GM12892 (cell line): ENCODE results near the gene GFOD2.

Source experiments
- DNase-seq: peaks from one replicate; pipeline ENCODE4 v3.0.0; 2011; ENCODE audit not compliant: insufficient read length
- FAIRE-seq: peaks from 2 replicates; lab custom pipeline; 2011; peaks lifted over from hg19 to GRCh38; lab: Jason Lieb, UNC
- POLR2A ChIP-seq: IDR thresholded peaks from 2 replicates; pipeline ENCODE4 v1.6.1; 2011; ENCODE audit warnings: low read depth, low read length, control low read depth
- POLR2AphosphoS5 ChIP-seq: IDR thresholded peaks from 2 replicates; pipeline ENCODE4 v1.6.1; 2011; ENCODE audit warnings: low read depth, low read length, control low read depth
- TAF1 ChIP-seq: IDR thresholded peaks from 2 replicates; pipeline ENCODE4 v1.6.1; 2011; ENCODE audit warnings: low read depth, mild to moderate bottlenecking, control low read depth, low read length, borderline replicate concordance

GFOD2 gene

DNA sequence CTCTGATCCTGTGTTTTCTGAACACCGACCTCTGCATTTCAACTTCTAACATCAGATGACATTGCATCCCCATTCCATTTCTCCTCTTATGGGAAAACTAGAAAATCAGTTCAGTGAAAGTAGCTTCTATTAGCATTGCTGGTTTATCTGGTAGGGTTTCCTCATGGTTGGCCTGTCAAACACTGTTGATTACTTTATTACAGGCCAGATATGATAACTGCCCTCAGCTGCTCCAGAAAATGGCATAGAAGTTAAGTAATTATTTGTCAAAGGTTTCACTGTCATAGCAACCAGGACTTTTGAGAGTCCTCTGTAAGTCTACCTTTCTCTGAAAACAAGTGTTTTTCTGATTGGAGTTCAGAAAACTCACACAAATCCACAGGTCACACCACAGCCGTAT, 3.0 kb downstream of the GFOD2 start:
- no peak for DNase-seq
- no peak for FAIRE-seq
- no peak for TF ChIP-seq POLR2A
- no peak for TF ChIP-seq POLR2AphosphoS5
- TF ChIP-seq TAF1: no peak

DNA sequence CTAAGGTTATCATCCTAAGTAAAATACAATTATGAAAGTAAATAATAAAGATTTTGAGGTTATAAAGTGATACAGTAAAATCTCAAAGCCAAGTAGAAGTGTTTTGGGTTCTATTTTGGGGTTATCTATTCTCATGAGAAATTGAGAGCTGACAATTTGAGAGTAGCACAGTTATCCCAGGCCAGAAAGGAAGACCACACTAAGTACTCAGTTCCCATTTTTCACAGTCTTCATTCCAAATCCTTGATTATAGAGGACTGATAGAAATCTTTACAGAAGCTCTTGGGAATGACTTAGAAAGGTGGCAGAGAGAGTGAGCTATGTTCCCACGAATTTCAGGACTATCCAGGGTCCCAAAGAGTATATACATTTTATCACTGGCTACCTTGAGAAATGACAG, 4.6 kb downstream of the GFOD2 start:
- DNase-seq (no peak), FAIRE-seq (no peak)
- TF ChIP-seq POLR2A: no peak
- no peak for TF ChIP-seq TAF1
- no peak for TF ChIP-seq POLR2AphosphoS5

DNA sequence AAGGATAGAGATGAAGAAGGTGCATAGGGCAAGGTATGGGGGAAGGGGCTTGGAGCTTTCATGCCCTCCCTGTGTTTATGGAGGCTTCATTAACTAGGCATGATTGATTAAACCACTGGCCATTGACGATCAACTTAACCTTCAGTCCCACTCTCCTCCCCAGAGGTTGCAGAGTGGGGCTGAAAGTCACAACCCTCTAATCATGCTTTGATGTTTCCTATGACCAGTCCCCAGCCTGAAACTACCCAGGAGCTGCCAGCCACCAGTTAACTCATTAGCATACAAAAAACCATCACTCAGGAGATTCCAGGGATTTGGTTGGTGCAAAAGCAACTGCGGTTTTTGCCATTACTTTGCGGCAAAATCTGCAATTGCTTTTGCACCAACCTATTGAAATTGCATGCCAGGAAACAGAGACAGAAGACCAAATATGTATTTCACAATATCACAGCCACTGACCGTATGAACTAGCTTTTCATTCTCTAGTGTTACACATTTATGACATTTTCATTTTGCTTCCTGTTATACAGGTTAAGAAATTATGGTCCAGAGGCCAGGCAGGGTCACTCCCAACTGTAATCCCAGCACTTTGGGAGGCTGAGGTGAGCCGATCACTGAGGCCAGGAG, 5.4 kb downstream of the GFOD2 start:
- DNase-seq: no peak
- FAIRE-seq: no peak
- TF ChIP-seq POLR2A: no peak
- no peak for TF ChIP-seq POLR2AphosphoS5

DNA sequence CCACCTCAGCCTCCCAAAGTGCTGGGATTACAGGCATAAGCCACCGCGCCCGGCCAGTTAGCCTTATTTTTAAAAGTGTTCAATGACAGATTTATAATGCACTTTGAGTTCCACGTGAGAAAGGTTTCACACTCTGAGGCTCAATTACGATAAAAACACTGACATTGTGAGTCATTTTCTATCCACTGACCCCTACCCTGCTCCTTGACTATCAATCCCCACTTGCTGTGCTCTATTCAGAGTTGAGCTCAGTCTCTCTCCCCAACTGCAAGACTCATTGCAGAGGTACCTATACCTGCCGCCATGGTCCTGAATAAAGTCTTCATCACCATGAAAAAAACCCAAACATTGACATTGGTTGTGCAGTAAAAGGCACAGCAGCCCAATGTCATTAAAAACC, 8.5 kb downstream of the GFOD2 start:
- FAIRE-seq (no peak), DNase-seq (no peak)
- TF ChIP-seq POLR2A: no peak
- TF ChIP-seq POLR2AphosphoS5: no peak
- TF ChIP-seq TAF1: no peak

DNA sequence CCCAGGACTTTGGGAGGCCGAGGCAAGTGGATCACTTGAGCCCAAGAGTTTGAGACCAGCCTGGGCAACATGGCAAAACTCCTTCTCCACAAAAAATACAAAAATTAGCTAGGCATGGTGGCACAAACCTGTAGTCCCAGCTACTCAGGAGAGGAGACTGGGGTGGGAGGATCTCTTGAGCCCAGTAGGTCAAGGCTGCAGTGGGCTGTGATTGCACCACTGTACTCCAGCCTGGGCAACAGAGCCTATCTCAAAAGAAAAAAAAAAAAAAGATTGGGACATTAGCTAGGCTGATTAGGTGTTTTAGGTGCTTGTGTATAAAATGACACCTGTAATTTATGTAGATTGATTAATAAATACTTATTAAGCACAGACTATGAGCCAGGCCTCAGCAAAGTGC, 10.1 kb downstream of the GFOD2 start:
- DNase-seq (no peak), FAIRE-seq (no peak)
- no peak for TF ChIP-seq POLR2AphosphoS5
- no peak for TF ChIP-seq TAF1
- no peak for TF ChIP-seq POLR2A

DNA sequence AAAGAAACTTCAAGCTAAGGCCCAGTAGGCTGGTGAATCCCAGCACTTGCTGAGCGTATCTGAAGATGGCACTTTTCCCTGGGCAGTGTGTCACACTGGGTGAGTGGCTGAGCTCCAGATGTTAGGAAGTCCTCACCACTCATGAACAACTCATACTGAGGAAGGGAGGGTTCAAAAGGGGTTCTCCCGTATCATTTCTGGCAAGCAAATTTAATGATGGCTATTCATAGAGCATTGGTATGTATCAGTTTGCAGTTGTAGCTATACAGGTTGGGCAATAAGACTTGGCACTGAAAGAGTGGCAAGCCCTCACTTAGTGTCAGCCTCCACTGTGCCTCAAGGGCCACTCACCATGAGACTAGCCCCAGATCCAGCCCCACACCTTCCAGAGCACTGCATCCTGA, 10.7 kb downstream of the GFOD2 start:
- no peak for TF ChIP-seq POLR2AphosphoS5
- no peak for TF ChIP-seq TAF1
- TF ChIP-seq POLR2A: no peak
- no peak for FAIRE-seq

DNA sequence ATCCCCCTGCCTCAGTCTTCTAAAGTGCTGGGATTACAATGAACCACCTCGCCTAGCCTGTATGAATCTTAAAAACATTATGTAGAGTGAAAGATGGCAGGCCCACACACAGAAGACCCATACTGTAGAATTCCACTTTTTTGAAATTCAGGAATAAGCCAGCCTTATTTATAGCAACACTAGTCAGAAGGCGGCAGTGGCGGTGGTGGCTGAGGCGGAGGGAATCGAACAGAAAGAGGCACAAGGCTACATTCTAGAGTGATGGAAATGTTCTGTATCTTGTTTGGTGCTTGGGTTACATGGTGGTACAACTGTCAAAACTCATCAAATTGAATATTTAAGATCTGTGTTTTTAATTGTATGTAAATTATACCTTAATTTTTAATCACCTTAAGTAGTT, 11.3 kb downstream of the GFOD2 start:
- DNase-seq (no peak), FAIRE-seq (no peak)
- no peak for TF ChIP-seq POLR2AphosphoS5
- no peak for TF ChIP-seq POLR2A
- no peak for TF ChIP-seq TAF1

More for the DNA sequence above, 10.7 kb downstream of the GFOD2 start:
- no peak for DNase-seq

DNA sequence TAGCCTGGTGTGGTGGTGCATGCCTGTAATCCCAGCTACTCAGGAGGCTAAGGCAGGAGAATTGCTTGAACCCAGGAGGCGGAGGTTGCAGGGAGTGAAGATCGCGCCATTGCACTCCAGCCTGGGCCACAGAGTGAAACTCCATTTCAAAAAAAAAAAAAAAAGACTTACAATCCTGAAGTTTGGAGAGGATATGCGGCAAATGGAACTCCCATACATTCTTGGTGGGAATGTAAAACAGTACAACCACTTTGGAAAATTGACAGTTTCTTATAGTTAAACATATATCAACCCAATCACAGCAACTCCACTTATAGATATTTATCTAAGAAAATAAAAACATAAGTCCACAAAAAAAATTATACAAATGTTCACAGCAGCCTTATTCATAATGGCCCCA, 11.9 kb downstream of the GFOD2 start:
- TF ChIP-seq TAF1: no peak
- TF ChIP-seq POLR2AphosphoS5: no peak
- no peak for TF ChIP-seq POLR2A
- FAIRE-seq (no peak), DNase-seq (no peak)

DNA sequence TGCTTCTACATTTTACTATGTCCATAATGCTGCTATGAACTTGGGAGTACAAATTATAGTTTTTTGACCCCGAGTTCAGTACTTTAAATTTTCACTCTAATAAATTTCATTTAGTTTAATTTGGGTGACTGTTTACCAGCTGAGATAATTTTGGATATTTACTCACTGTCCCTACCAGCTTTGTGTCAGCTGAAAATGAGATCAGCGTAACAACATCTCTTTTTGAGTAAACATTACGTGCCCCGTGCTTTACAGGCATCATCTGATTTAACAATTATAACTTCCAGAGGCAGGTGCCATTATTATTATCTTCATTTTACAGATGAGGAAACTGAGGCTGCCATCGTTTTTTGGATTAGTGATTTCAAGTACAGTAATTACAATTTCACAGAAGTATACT, 15.0 kb downstream of the GFOD2 start:
- DNase-seq: no peak
- FAIRE-seq: no peak
- TF ChIP-seq POLR2A (no peak), POLR2AphosphoS5 (no peak), TAF1 (no peak)

DNA sequence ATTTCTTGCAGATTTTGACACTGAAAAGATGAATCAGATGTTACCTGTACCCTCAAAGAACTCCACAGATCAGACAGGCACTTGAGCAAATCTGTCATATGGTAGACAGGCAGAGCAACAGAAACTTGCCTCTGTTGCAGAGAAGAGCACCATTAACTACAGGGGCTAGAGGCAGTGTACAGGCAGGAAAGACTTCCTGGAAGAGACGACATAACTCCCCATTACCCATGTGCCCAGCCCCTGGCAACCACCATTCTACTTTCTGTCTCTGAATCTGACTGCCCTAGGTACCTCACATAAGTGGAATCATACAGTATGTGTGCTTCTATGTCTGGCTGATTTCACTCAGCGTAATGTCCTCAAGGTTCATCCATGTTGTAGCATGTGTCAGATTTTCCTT, 15.5 kb downstream of the GFOD2 start:
- no peak for FAIRE-seq
- DNase-seq: no peak
- TF ChIP-seq POLR2A (no peak), TAF1 (no peak), POLR2AphosphoS5 (no peak)

DNA sequence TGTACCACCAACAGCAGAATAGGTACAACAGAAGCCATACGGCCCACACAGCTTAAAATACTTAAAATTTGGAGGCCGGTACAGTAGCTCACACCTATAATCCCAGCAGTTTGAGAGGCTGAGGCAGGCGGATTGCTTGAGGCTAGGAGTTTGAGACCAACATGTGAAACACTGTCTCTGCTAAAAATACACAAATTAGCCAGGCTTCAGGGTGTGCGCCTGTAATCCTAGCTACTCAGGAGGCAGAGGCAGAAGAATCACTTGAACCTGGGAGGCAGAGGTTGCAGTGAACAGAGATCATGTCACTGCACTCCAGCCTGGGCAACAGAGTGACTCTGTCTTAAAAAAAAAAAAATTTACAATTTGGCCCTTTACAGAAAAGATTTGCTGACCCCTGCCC, 17.0 kb downstream of the GFOD2 start:
- FAIRE-seq (no peak), DNase-seq (no peak)
- TF ChIP-seq POLR2AphosphoS5 (no peak), POLR2A (no peak), TAF1 (no peak)

DNA sequence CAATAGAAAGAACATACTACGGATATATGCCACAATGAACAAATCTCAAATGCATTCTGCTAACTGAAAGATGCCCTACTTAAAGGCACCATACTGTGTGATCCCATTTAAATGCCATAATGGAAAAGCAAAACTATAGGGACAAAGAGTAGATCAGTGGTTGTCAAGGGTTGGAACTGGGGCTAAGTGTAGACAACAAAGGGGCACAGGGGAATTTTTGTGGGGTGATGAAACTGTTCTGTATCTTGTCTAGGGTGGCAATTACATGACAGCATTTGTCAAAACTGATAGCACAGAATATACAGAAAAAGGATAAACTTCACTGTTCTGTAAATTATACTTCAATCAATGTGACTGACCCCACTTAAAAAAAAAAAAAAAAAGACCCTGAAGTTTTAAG, 17.7 kb downstream of the GFOD2 start:
- TF ChIP-seq TAF1: no peak
- DNase-seq (no peak), FAIRE-seq (no peak)

DNA sequence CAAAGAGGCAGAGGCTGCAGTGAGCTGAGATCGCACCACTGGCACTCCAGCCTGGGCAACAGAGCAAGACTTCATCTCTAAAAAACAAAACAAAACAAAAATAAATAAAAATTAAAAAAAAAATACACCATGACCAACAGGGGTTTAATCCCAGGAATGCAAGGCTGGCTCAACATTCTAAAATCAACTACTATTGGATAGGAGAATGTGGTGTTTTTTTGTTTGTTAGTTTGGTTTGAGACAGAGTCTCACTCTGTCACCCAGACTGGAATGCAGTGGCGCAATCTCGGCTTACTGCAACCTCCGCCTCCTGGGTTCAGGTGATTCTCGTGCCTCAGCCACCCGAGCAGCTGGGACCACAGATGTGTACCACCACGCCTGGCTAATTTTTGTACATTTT, 19.9 kb downstream of the GFOD2 start:
- no peak for DNase-seq
- FAIRE-seq: no peak
- TF ChIP-seq POLR2A (no peak), POLR2AphosphoS5 (no peak), TAF1 (no peak)
